K562 (cell line): ENCODE results near the gene USP15. TPM values are rescaled to one million over a fixed set of nuclear protein-coding genes. Genes with fewer than 3 reads are reported as not detected.

ENCODE experiments used
- ATAC-seq: fragments of 200-7000 bp; cut with Tn5 transposase; 3 replicates; pipeline ENCODE4 v1.9.1; 2020; ENCODE audit warnings: moderate library complexity
- BruUV-seq: library from RNA; stranded (reverse); fragments of 400-500 nt; replicated peaks from 2 replicates; lab custom pipeline; 2021; lab: Mats Ljungman, UMichigan
- CTCF ChIA-PET: fragments of 300-600 bp; formaldehyde crosslinking; extraction: SDS; loops from one replicate; lab custom pipeline; 2021; ENCODE audit warnings: low intra/inter-chr PET ratio; lab: Yijun Ruan, JAX
- POLR2A ChIA-PET: fragments of 300-600, 350-650 bp; sonication (Branson Sonifier 250); formaldehyde crosslinking; extraction: SDS; loops from one replicate; lab custom pipeline; 2021; ENCODE audit warnings: antibody characterized with exemption, inconsistent platforms; lab: Yijun Ruan, JAX
- DNase-seq, 4 experiments: peaks; one replicate each; pipeline versions ENCODE4 v3.0.0 to v3.0.0-alpha.2; 2011 to 2018; ENCODE audit warnings: low spot score in 3 of 4, mixed read lengths in 3 of 4; ENCODE audit errors: extremely low read depth in 1 of 4
- FAIRE-seq: peaks from 2 replicates; lab custom pipeline; 2011; peaks lifted over from hg19 to GRCh38; lab: Jason Lieb, UNC
- H2AFZ ChIP-seq: 2 replicates; pipeline ENCODE4 v1.6.0; 2011; ENCODE audit warnings: low read depth, low read length, control low read depth, inconsistent platforms
- H3K27ac ChIP-seq: fragments of 200-600 bp; 3 replicates; pipeline ENCODE4 v1.8.0; 2011; ENCODE audit warnings: low read depth, mild to moderate bottlenecking, control low read depth, inconsistent platforms, low read length, moderate library complexity, mixed read lengths; ENCODE audit errors: extremely low read depth
- H3K27me3 ChIP-seq, 2 experiments: fragments of 300-600 bp in 1 of 2; 2 replicates in 1 of 2; 3 replicates in 1 of 2; pipeline versions ENCODE4 v1.6.0 to v1.8.0; 2011; ENCODE audit warnings: inconsistent platforms in 2 of 2, low read length in 2 of 2, mild to moderate bottlenecking in 1 of 2, mixed read lengths in 1 of 2, moderate library complexity in 1 of 2; ENCODE audit not compliant: control insufficient read depth in 2 of 2, insufficient read depth in 2 of 2
- H3K36me3 ChIP-seq: fragments of 300-600 bp; 3 replicates; pipeline ENCODE4 v1.8.0; 2011; ENCODE audit warnings: mild to moderate bottlenecking, low read length, inconsistent platforms; ENCODE audit not compliant: control insufficient read depth, insufficient read depth
- H3K4me1 ChIP-seq, 2 experiments: fragments of 200-600 bp in 1 of 2; replicated peaks in 1 of 2; 2 replicates in 1 of 2; 3 replicates in 1 of 2; pipeline versions ENCODE4 v1.5.1 to v1.8.0; 2011; ENCODE audit warnings: inconsistent platforms in 2 of 2, low read length in 2 of 2, mild to moderate bottlenecking in 1 of 2, mixed read lengths in 1 of 2, moderate library complexity in 1 of 2; ENCODE audit not compliant: control insufficient read depth in 2 of 2, insufficient read depth in 2 of 2
- H3K4me2 ChIP-seq: 2 replicates; pipeline ENCODE4 v1.6.1; 2011; ENCODE audit warnings: low read length, control low read depth, inconsistent platforms, mixed read lengths; ENCODE audit not compliant: insufficient read depth
- H3K4me3 ChIP-seq: fragments of 200-600 bp; sonication (generic), shearing (Covaris generic); 2 replicates; pipeline ENCODE4 v1.5.1; 2016; ENCODE audit warnings: control low read depth, inconsistent platforms
- H3K79me2 ChIP-seq: fragments of 200-600 bp; 3 replicates; pipeline ENCODE4 v1.8.0; 2011; ENCODE audit warnings: low read length, inconsistent platforms; ENCODE audit not compliant: control insufficient read depth, insufficient read depth
- H3K9ac ChIP-seq, 2 experiments: 2 replicates each; pipeline versions ENCODE4 v1.6.0 to v1.6.1; 2011; ENCODE audit warnings: low read depth in 2 of 2, low read length in 2 of 2, control low read depth in 1 of 2, inconsistent platforms in 1 of 2, mild to moderate bottlenecking in 1 of 2, mixed read lengths in 1 of 2; ENCODE audit not compliant: insufficient read depth in 1 of 2
- H3K9me1 ChIP-seq: one replicate; pipeline ENCODE4 v1.6.0; 2011; ENCODE audit warnings: inconsistent platforms, mild to moderate bottlenecking, low read length, moderate library complexity; ENCODE audit not compliant: control insufficient read depth, insufficient read depth
- H3K9me3 ChIP-seq: replicated peaks from 2 replicates; pipeline ENCODE4 v1.5.1; 2011; ENCODE audit warnings: low read depth, low read length, inconsistent platforms; ENCODE audit not compliant: control insufficient read depth, insufficient read depth
- H4K20me1 ChIP-seq: replicated peaks from 2 replicates; pipeline ENCODE4 v1.6.1; 2011; ENCODE audit warnings: low read length, inconsistent platforms, mixed read lengths; ENCODE audit not compliant: control insufficient read depth, insufficient read depth
- CEBPG ChIP-seq, 3 experiments: fragments of 200-800 bp in 1 of 3; sonication (Bioruptor generic) in 1 of 3; sonication (generic) in 1 of 3; formaldehyde crosslinking in 1 of 3; IDR thresholded peaks in 2 of 3; conservative IDR thresholded peaks in 1 of 3; 2 replicates each; pipeline versions ENCODE4 v1.6.1 to v1.8.0; 2016 to 2022; ENCODE audit warnings: missing compliant biosample characterization in 2 of 3, missing genetic modification characterization in 2 of 3, mild to moderate bottlenecking in 1 of 3, missing genetic modification reagents in 1 of 3
- DACH1 ChIP-seq: fragments of 450-650 bp; IDR thresholded peaks from 2 replicates; pipeline ENCODE4 v1.6.1; 2018; ENCODE audit not compliant: partially characterized antibody
- EP400 ChIP-seq: fragments of 450-650 bp; IDR thresholded peaks from 2 replicates; pipeline ENCODE4 v1.6.1; 2017; ENCODE audit warnings: antibody characterized with exemption, mild to moderate bottlenecking, moderate library complexity
- POLR2H ChIP-seq: IDR thresholded peaks from 2 replicates; pipeline ENCODE4 v1.6.1; 2016; ENCODE audit warnings: missing genetic modification characterization, low read depth, mild to moderate bottlenecking, control low read depth, missing compliant biosample characterization, moderate library complexity
- STAG1 ChIP-seq: sonication (generic); formaldehyde crosslinking; IDR thresholded peaks from 2 replicates; pipeline ENCODE4 v1.5.0; 2020; ENCODE audit warnings: missing genetic modification reagents, borderline replicate concordance
- ZC3H4 ChIP-seq: sonication (generic); formaldehyde crosslinking; IDR thresholded peaks from 2 replicates; pipeline ENCODE4 v1.9.0; 2021; ENCODE audit warnings: missing genetic modification reagents, borderline replicate concordance
- WGBS: fragments of 100-300 bp; shearing (Covaris generic); methylation state at CpG from one replicate; pipeline ENCODE4 v1.1.6; 2016; ENCODE audit warnings: low coverage, mixed read lengths; ENCODE audit not compliant: insufficient coverage; ENCODE audit errors: missing lambda C conversion rate; 5-methylcytosine and 5-hydroxymethylcytosine counted together
- in situ Hi-C: fragments of 300-500 bp; cut with MboI; formaldehyde crosslinking; loops from 4 replicates; pipeline ENCODE4 v1.15.0; 2018; ENCODE audit warnings: inconsistent platforms, mixed read lengths
- intact Hi-C: fragments of 100-400 bp; cut with micrococcal nuclease; formaldehyde crosslinking; loops from 2 replicates; pipeline ENCODE4 v1.14.2; 2022
- polyA plus RNA-seq, 8 experiments: library from polyadenylated mRNA; depleted of rRNA in 4 of 8; stranded (reverse) in 5 of 8; unstranded in 3 of 8; fragments of >200 nt; fragmentation: Nextera tagmentation in 2 of 8; fragmentation: Illumina TruSeq in 1 of 8; extraction: Ambion mirVana in 2 of 8; extraction: Trizol in 1 of 8; gene quantifications; 2 replicates each; pipeline versions ENCODE4 v1.2.1 to v1.2.3, GENCODE V29; 2011 to 2014; ENCODE audit warnings: inconsistent platforms in 1 of 8, missing spikeins in 1 of 8
- total RNA-seq, 7 experiments: library from RNA; depleted of rRNA in 6 of 7; stranded (reverse); fragments of >200 nt in 6 of 7; fragmentation: Illumina TruSeq in 2 of 7; extraction: Trizol in 2 of 7; gene quantifications; 2 replicates each; pipeline versions ENCODE4 v1.2.1 to v1.2.3, GENCODE V29; 2011 to 2021; ENCODE audit warnings: low replicate concordance in 1 of 7
- TF ChIP-seq, protein P1 (sequence below): IDR thresholded peaks from 2 replicates; pipeline ENCODE4 v1.6.1; 2016; ENCODE audit warnings: missing genetic modification characterization, missing compliant biosample characterization
- TF ChIP-seq, protein P2 (sequence below): sonication (generic); formaldehyde crosslinking; IDR thresholded peaks from 2 replicates; pipeline ENCODE4 v1.8.0; 2022; ENCODE audit warnings: mild to moderate bottlenecking, missing genetic modification reagents

Gene USP15
- total and polyA plus RNA-seq, 9 of the 15 experiments (the other 6 are each of a cell fraction or from before 2014, with no cell fraction given) = 140 to 272 (median 182) TPM

DNA sequence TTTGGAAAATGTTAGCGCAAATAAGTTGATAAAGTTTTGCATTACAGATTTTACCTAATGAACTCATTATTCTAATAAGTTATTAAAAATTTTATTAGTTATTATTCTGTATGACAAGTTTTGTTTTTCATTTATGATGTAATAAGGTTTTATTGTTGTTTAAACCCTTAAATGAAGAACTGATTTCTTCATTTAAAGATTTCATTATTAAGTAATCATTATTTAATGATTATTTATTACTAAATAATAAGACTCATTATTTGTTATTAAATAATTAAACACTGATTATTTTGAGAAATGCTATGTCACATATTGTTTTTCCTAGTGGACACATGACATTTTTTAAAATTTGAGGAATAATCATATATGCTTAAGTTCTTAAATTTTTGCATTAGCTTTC is 34.2 kb downstream of the USP15 start:
- Histone ChIP-seq H3K27me3 (no peaks in the 10 kb centered on the region), H4K20me1 (peaks cover 22% of the 10 kb centered on the region), H3K4me1 (peaks cover 16 to 33% of the 10 kb centered on the region in 2 experiments), H2AFZ (no peak overlapping the region), H3K4me2 (no peak overlapping the region), H3K27ac (no peak overlapping the region), H3K36me3 (peaks cover 74% of the 10 kb centered on the region), H3K79me2 (peaks cover 100% of the 10 kb centered on the region), H3K9me1 (peaks cover 11% of the 10 kb centered on the region), H3K9ac (no peak overlapping the region), H3K4me3 (no peak overlapping the region), H3K9me3 (no peaks in the 10 kb centered on the region)
- in situ Hi-C loops = no loop called here
- intact Hi-C loops = no loop called here
- TF ChIP-seq, protein P1, sequence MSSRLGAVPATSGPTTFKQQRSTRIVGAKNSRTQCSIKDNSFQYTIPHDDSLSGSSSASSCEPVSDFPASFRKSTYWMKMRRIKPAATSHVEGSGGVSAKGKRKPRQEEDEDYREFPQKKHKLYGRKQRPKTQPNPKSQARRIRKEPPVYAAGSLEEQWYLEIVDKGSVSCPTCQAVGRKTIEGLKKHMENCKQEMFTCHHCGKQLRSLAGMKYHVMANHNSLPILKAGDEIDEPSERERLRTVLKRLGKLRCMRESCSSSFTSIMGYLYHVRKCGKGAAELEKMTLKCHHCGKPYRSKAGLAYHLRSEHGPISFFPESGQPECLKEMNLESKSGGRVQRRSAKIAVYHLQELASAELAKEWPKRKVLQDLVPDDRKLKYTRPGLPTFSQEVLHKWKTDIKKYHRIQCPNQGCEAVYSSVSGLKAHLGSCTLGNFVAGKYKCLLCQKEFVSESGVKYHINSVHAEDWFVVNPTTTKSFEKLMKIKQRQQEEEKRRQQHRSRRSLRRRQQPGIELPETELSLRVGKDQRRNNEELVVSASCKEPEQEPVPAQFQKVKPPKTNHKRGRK (tag) = 0 out of 2 replicates have a peak, but pooled peaks have one; percentile 38
- TF ChIP-seq CEBPG (CRISPR knock-in tag; IDR thresholded peaks at IDR 0.05) (no peak), CEBPG (tag; conservative IDR thresholded peaks at IDR 0.05 in 1 of 2, IDR thresholded peaks at IDR 0.05 in 1 of 2) (peak in 1 of 2 experiments; percentile 59; a peak in 1 of 4 replicates), STAG1 (CRISPR knock-in tag) (no peak), POLR2H (tag) (0 out of 2 replicates have a peak, but pooled peaks have one; percentile 45), DACH1 (peak; percentile 77), ZC3H4 (CRISPR knock-in tag) (no peak), EP400 (no peak)
- TF ChIP-seq, protein P2, sequence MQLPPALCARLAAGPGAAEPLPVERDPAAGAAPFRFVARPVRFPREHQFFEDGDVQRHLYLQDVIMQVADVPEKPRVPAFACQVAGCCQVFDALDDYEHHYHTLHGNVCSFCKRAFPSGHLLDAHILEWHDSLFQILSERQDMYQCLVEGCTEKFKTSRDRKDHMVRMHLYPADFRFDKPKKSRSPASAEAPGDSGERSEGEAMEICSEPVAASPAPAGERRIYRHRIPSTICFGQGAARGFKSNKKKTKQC = no peak
- ChIA-PET POLR2A (no interaction called here), CTCF (no interaction called here)
- 89% methylated on average over 1 of the region's 1 CpG for WGBS
- FAIRE-seq = no peak
- DNase-seq = no peak
- no peak for ATAC-seq
- BruUV-seq = no TSS peak
